OCI-M1 (cell line): ENCODE measurements around the gene ZNF804B.

Experiments
- DNase-seq: peaks from one replicate; lab custom pipeline; 2025; lab: John Stamatoyannopoulos, UW

Gene ZNF804B

GRCh38 chr7:88967432-88967831, 207.9 kb downstream of the ZNF804B start:
- no peak for DNase-seq

DNA sequence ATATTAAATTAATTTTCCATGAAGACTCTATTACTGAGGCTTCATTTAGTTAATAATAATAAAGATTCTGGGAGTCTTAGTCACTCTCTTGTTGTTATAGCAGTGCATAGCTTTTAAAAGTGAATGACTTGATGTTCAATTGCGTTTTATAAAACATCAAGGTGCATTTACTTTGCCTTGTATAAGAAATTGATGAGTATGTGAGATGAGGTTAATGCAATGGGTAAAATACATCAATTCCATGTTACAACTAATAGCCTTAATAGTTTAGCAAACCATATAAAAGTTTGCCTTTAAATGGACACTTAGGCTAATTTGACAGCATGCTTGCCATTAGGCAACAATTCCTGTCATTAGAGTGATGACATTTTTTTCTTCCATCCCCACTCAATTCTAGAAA, 209.7 kb downstream of the ZNF804B start:
- DNase-seq = no peak

- DNase-seq = no peak
These were observed 225.8 kb downstream of the ZNF804B start for GRCh38 chr7:88985295-88985694.

- peak; percentile 69 for DNase-seq
These were observed 241.8 kb downstream of the ZNF804B start for GRCh38 chr7:89001306-89001705.

GRCh38 chr7:89002981-89003956, 243.8 kb downstream of the ZNF804B start:
- peak; percentile 85 for DNase-seq

DNA sequence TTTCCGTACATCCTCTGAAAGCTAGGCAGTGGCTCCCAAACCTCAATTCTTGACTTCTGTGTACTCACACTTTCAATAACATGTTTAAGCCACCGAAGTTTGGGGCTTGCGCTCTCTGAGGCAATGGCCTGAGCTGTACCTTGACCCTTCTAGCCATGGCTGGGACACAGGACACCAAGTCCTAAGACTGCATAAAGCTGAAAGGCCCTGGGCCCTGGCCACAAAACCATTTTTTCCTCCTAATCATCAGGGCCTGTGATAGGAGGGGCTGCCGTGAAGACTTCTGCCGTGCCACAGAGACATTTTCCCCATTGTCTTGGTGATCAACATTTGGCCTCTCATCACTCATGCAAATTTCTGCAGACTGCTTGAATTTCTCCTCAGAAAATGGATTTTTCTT, 252.5 kb downstream of the ZNF804B start:
- no peak for DNase-seq

DNA sequence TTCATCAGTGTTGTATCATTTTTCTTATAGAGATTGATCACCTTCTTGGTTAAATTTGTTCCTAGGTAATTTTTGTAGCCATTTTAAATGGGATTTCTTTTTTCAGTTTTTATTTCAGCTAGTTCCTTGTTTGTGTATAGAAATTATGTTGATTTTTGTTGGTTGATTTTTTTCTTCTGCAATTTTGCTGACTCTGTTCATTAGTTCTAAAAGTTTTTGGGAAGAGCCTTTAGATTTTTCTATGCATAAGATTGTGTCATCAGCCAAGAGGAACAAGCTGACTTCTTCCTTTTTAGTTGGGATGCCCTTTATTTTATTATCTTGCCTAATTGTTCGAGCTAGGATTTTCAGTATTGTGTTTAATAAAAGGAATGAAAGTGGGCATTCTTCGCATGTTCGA, 258.2 kb downstream of the ZNF804B start:
- no peak for DNase-seq

DNA sequence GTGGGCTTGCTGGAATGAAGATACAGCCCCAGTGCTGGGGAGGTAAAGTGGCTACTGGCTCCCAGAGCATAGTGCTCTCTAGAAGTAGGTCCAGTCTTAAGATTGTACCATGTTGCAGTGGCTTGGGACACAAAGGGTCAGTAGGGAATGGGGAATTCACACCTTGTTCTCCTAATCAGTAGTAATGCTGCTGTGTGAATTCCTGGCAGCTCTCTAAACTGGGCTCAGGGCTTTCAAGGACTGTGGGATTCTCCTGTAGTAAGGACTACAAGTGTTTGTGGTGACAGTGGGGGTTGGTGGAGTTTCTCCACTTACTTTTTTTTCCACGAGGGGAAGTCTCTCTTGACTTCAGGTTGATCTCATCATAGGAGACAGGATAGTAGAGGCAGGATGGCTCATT, 262.2 kb downstream of the ZNF804B start:
- DNase-seq = no peak

DNA sequence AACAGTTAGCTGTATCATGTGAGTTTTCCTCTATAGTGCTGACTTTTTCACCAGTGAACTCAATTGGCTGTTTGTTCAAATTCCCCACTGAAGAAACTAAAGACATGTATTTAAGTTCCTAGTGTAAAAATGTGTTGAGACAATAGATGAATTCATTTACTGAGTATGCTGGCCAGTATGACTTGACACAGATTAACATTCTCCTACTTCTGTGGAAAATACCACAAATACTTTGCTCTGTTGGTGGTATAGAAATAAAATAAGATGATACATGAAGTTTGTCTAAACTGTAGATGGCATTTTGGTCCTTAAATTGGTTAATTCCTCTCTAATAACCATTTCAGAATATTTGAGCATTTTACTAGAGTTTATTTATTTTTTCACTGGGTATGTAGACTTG, 263.7 kb downstream of the ZNF804B start:
- no peak for DNase-seq

DNA sequence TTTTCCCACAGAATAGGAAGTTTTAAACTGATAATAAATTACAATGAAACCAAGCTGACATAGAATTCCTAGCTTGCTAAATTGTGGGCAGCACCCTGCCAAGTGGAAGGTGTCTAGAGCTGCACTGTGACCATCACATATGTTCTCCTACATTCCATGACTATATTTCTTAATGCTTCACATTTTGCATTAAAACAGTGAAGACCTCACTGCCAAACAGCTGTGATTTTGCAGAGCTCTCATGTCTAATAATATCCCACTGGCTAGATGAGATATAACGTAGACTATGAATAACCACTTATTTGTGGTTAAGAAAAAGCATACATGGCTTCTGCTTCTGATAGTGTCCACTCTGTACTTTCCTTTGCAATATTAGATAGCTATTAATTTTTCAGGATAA, 264.4 kb downstream of the ZNF804B start:
- DNase-seq = peak; percentile 46

DNA sequence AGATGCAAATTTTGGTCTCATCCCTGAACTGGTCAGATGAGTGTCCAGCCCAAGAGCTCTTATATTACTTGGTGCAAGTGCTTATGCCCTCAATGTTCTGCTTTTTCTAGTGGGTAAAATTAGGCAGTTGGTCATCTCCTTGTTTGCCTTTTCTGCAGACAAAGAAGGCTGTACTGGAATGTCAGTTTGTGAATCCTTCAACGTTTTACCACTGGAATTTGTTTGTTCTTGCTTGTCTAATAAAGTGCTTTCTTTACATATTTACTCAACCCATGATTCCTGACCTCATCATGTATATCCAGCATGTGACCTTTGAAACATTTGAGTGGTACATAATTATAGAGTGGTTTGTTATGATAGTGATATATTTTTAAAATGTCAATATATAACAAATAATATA, 268.3 kb downstream of the ZNF804B start:
- DNase-seq = peak; percentile 21

DNA sequence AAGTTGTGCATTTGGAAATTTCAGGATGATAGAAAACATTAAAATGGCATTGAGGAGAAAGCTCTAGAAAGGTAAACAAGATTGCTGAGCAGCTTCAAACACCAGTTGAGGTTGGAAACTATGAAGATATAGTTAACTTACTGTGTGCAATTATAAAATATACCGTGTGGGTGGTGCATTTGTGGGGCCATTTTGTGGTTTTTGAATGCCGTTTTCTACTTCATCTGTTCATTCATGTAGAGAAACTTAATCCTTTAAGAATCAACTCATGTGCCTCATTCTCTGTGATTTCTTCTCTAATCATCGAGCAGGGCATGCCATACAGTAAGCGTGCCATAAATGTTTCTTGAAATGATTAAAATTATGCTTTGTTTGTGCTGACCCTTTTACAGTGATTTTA, 268.8 kb downstream of the ZNF804B start:
- peak; percentile 21 for DNase-seq

- DNase-seq = peak; percentile 81
These were observed 270.4 kb downstream of the ZNF804B start for GRCh38 chr7:89029864-89030263.

GRCh38 chr7:89041240-89041639, 281.7 kb downstream of the ZNF804B start:
- DNase-seq = no peak

DNA sequence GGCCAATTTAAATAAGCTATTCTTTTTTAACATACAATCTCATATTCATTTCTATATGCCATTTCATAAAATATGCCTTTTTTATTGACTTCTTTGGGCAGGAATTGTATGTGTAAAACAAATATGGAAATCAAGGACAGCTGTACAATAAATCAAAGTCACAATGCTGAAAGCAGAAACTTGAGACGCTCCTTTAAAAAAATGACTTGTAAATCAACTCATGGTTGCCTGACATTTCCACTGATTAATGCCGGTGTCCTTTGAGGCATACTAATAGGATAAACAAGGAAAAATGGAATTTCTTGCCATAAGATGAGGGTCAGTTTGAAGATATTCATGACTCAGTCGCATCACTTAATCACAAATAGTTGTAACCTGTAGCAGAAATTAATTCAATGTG, 283.4 kb downstream of the ZNF804B start:
- no peak for DNase-seq

GRCh38 chr7:89049043-89049442, 289.5 kb downstream of the ZNF804B start:
- DNase-seq = no peak

GRCh38 chr7:89053130-89053529, 293.6 kb downstream of the ZNF804B start:
- DNase-seq = no peak

DNA sequence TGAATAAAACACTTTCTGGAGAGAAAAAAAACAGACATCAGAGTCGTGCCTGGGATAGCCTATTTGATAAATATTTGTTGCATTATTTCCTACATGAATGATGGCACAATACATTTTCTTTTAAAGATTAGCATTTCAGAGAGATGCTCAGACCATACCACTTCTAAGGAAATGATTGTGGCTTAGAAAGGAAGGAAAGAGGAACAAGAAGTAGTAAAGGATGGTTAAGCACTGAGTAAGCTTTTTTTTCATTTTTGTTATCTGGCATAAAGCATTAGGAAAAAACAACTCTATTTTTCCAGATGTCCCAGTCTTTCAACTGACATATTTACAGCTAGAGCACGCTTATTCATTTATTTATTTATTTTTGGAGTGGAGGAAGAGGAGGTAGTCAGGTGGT, 294.9 kb downstream of the ZNF804B start:
- peak; percentile 57 for DNase-seq

DNA sequence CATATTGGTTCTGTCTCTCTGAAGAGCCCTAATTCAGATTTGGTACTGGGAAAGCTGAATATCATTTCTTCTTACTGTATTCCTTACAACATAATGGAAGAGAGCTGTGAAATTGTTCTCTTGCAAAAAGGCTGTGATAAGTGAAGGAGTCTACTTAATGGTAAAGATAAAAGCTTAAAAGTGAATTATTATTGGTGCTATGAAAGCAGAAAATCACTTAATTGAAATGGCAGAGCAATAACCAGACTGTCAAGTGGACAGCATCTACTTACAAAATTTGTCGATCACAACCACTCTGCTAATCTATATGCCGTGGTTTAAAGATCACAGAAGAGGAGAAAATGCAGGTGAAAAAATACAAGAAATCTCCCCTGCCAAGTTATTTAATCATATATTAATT, 300.7 kb downstream of the ZNF804B start:
- DNase-seq = no peak

GRCh38 chr7:89064831-89065230, 305.3 kb downstream of the ZNF804B start:
- DNase-seq = no peak

- no peak for DNase-seq
These were observed 307.5 kb downstream of the ZNF804B start for GRCh38 chr7:89067048-89067447.

DNA sequence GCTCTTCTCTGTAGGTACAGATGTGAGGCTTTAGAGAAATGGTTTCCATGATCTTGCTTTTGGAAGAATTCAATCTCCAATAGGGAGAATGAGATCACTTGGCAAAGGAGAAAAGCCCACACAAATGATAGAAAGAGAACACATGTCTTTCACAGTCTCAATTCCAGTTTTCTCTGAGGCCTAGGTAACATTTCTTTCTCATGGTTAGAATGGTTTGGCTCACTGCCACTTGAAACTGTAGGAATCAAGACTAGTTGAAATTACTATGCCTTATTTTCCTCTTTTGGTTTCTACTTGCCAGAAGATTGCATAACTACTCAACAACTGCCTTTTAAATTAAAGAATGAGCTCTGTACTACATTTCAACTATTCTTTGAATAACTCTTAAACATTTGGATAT, 312.6 kb downstream of the ZNF804B start:
- peak; percentile 49 for DNase-seq

GRCh38 chr7:89073776-89074175, 314.3 kb downstream of the ZNF804B start:
- no peak for DNase-seq

DNA sequence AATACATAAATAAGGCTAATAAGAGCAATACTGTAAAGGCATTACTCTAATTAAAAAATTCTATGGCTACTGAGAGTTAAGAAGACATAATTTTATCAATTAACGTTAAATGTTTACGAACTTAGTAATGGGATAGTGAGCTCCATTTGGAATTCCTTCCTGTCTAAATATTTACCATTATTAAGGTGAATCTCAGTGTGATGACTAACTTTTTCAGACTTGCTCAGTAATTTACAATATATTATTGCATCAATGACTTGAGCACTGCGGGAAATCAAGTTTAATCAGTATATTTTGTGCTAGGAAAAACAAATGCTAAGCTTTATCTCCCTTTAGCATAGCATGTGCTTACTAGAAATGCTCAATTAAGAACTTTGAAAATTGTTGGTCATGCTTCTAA, 318.5 kb downstream of the ZNF804B start:
- DNase-seq = no peak
